Neuronal stem cell (in vitro differentiated cells): ENCODE measurements around the gene CRABP1.

ENCODE experiments used
- DNase-seq: peaks from one replicate; pipeline ENCODE4 v3.0.0-alpha.2; 2013; ENCODE audit warnings: low spot score
- H2AFZ ChIP-seq: one replicate; pipeline ENCODE4 v1.6.1; 2013; ENCODE audit warnings: mild to moderate bottlenecking, low read length, inconsistent platforms
- H2AK5ac ChIP-seq: 2 replicates; pipeline ENCODE4 v1.6.1; 2013; ENCODE audit warnings: low read depth, mild to moderate bottlenecking, inconsistent platforms, low read length, moderate library complexity, mixed read lengths
- H2BK120ac ChIP-seq: 2 replicates; pipeline ENCODE4 v1.6.1; 2013; ENCODE audit warnings: low read depth, mild to moderate bottlenecking, inconsistent platforms, low read length, moderate library complexity, mixed read lengths
- H2BK12ac ChIP-seq: one replicate; pipeline ENCODE4 v1.6.1; 2013; ENCODE audit warnings: low read length, inconsistent platforms
- H2BK15ac ChIP-seq: 2 replicates; pipeline ENCODE4 v1.6.1; 2013; ENCODE audit warnings: mild to moderate bottlenecking, low read length, inconsistent platforms, mixed read lengths
- H2BK5ac ChIP-seq: one replicate; pipeline ENCODE4 v1.6.1; 2013; ENCODE audit warnings: inconsistent platforms, mild to moderate bottlenecking, low read length, moderate library complexity
- H3K14ac ChIP-seq: one replicate; pipeline ENCODE4 v1.6.1; 2013; ENCODE audit warnings: low read length, inconsistent platforms
- H3K18ac ChIP-seq: 2 replicates; pipeline ENCODE4 v1.6.1; 2013; ENCODE audit warnings: low read length, inconsistent platforms
- H3K23ac ChIP-seq: 2 replicates; pipeline ENCODE4 v1.6.1; 2013; ENCODE audit warnings: low read depth, mild to moderate bottlenecking, mixed read lengths, low read length, inconsistent platforms; ENCODE audit not compliant: poor library complexity
- H3K27ac ChIP-seq: replicated peaks from 3 replicates; pipeline ENCODE4 v1.5.1; 2013; ENCODE audit warnings: low read length, inconsistent platforms
- H3K27me3 ChIP-seq, 3 experiments: 2 replicates each; pipeline ENCODE4 v1.6.1; 2013; ENCODE audit warnings: low read length in 3 of 3, mild to moderate bottlenecking in 2 of 3, inconsistent platforms in 1 of 3, low read depth in 1 of 3, mixed read lengths in 1 of 3, moderate library complexity in 1 of 3; ENCODE audit not compliant: control insufficient read depth in 3 of 3, insufficient read depth in 3 of 3
- H3K36me3 ChIP-seq, 2 donors: replicated peaks in 1 of 2; 2 replicates each; pipeline ENCODE4 v1.6.1; 2013; ENCODE audit warnings: low read length in 2 of 2; ENCODE audit not compliant: control insufficient read depth in 2 of 2, insufficient read depth in 2 of 2
- H3K4ac ChIP-seq: 2 replicates; pipeline ENCODE4 v1.6.1; 2013; ENCODE audit warnings: inconsistent platforms, mild to moderate bottlenecking, low read length, moderate library complexity
- H3K4me1 ChIP-seq, 2 donors: 1 replicate in 1 of 2; 2 replicates in 1 of 2; pipeline ENCODE4 v1.6.1; 2013; ENCODE audit warnings: low read length in 2 of 2, low read depth in 1 of 2; ENCODE audit not compliant: control insufficient read depth in 2 of 2, insufficient read depth in 1 of 2
- H3K4me2 ChIP-seq: one replicate; pipeline ENCODE4 v1.6.1; 2013; ENCODE audit warnings: mild to moderate bottlenecking, low read length, inconsistent platforms; ENCODE audit not compliant: insufficient read depth, poor library complexity, severe bottlenecking
- H3K4me3 ChIP-seq, 2 donors: 2 replicates each; pipeline ENCODE4 v1.5.1; 2013; ENCODE audit warnings: low read length in 2 of 2, mild to moderate bottlenecking in 2 of 2, inconsistent platforms in 1 of 2, moderate library complexity in 1 of 2
- H3K79me1 ChIP-seq: one replicate; pipeline ENCODE4 v1.6.1; 2013; ENCODE audit warnings: low read depth, mild to moderate bottlenecking, inconsistent platforms, low read length, moderate library complexity
- H3K9ac ChIP-seq: one replicate; pipeline ENCODE4 v1.6.1; 2013; ENCODE audit warnings: mild to moderate bottlenecking, low read depth, low read length, inconsistent platforms; ENCODE audit not compliant: poor library complexity
- H3K9me3 ChIP-seq, 2 donors: replicated peaks in 1 of 2; 2 replicates each; pipeline versions ENCODE3 to v1.6.1; 2013; ENCODE audit warnings: low read length in 2 of 2, mild to moderate bottlenecking in 2 of 2, inconsistent platforms in 1 of 2, low read depth in 1 of 2, mixed read lengths in 1 of 2, moderate library complexity in 1 of 2; ENCODE audit not compliant: control insufficient read depth in 2 of 2, insufficient read depth in 1 of 2
- H4K8ac ChIP-seq: one replicate; pipeline ENCODE4 v1.6.1; 2013; ENCODE audit warnings: low read depth, mild to moderate bottlenecking, inconsistent platforms, low read length, moderate library complexity
- H4K91ac ChIP-seq: one replicate; pipeline ENCODE4 v1.6.1; 2013; ENCODE audit warnings: low read length, low read depth, mild to moderate bottlenecking, inconsistent platforms; ENCODE audit not compliant: poor library complexity
- WGBS, 2 donors: extraction: QIAGEN DNeasy Blood & Tissue Kit; methylation state at CpG; one replicate each; pipeline ENCODE4 v1.1.7; 2013; ENCODE audit warnings: missing lambda C conversion rate in 2 of 2, mixed read lengths in 1 of 2; ENCODE audit not compliant: insufficient read length in 2 of 2, insufficient replicate concordance in 1 of 2; ENCODE audit errors: extremely low coverage in 2 of 2; 5-methylcytosine and 5-hydroxymethylcytosine counted together

Gene CRABP1

DNA sequence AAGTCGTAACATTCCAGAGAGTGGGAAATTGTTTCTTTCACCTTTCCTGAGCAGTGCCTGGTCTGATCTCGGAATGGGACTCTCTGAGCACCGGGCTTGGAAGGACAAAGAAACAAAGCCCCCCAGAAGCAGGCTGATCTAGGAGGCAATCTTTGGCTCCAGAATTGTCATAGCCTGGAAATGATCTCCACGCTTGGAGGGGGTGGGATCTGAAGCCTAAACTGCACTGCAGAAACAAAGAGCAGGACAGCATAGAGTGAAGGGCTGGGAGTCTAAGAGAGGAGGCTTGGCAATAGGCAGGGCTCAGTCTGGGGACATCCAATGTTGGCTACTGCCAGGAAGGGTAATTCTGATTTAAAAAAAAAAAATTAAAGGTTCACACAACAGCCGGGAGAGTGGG lies 1.9 kb downstream of the CRABP1 start:
- Histone ChIP-seq H3K4me2 (peak overlapping the region; percentile 97), H2BK15ac (no peak overlapping the region), H3K27ac (peak overlapping the region; percentile 42), H3K4me3 (peak overlapping the region; percentile 16 to 56), H2AFZ (peak overlapping the region; percentile 70), H3K18ac (no peak overlapping the region), H3K9ac (no peak overlapping the region), H3K14ac (no peak overlapping the region), H3K79me1 (peaks cover 7% of the 10 kb centered on the region), H3K27me3 (no peaks in the 10 kb centered on the region), H2AK5ac (no peak overlapping the region), H3K4ac (no peak overlapping the region), H2BK120ac (no peak overlapping the region), H3K4me1 (peaks cover 18 to 34% of the 10 kb centered on the region in 2 donors), H3K23ac (no peak overlapping the region), H3K36me3 (peaks cover 12 to 35% of the 10 kb centered on the region in 2 donors), H4K91ac (no peak overlapping the region), H2BK5ac (no peak overlapping the region), H3K9me3 (no peaks in the 10 kb centered on the region), H4K8ac (no peak overlapping the region), H2BK12ac (no peak overlapping the region)
- no peak for DNase-seq
- no CpG with 5 or more reads among the region's 5 CpGs for WGBS, 2 donors

DNA sequence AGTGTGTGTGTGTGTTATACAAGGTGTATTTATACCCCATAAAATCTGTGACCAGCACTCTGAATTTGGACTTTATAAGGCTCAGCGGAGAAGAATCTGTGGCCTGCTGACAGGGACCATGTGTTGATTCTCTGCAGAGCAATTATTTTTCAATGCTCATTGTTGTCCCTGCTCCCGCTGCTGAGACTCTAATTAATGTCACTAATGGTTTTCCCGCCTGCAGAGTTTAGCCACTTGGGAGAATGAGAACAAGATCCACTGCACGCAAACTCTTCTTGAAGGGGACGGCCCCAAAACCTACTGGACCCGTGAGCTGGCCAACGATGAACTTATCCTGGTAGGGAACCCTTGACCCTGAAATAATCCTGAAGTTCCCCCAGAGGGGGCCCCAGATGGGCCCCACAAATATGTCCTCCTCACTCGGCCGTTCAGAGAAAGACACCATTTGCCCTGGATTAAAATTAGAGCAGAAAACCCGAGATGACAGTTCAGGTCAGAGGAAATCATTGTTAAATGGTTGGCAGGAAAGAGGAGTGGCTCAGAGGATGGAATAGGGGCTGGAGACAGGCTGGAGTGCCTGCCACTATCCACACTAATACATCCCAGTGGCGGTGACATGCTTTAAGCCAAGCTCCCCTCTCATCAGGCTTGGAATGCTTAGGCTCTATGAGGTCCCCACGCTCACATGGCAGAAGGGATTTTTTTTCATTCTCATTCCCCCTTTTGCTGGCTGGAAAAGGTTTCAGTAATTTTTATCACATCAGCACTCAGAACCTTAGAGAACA lies 3.3 kb downstream of the CRABP1 start:
- H3K9me3 ChIP-seq = no peaks in the 10 kb centered on the region
- H3K4me1 ChIP-seq = peaks cover 20 to 43% of the 10 kb centered on the region in 2 donors
- no peak overlapping the region for H2BK12ac ChIP-seq
- H4K91ac ChIP-seq = no peak overlapping the region
- no peaks in the 10 kb centered on the region for H3K27me3 ChIP-seq
- no peak for DNase-seq
- peak overlapping the region; percentile 54 for H3K27ac ChIP-seq
- H3K4ac ChIP-seq = no peak overlapping the region
- no peak overlapping the region for H3K14ac ChIP-seq
- H3K4me3 ChIP-seq = no peak overlapping the region
- H3K4me2 ChIP-seq = no peak overlapping the region
- WGBS, 2 donors = no CpG with 5 or more reads among the region's 12 CpGs
- no peak overlapping the region for H2BK15ac ChIP-seq
- no peak overlapping the region for H3K23ac ChIP-seq
- H3K79me1 ChIP-seq = peaks cover 7% of the 10 kb centered on the region
- H3K18ac ChIP-seq = no peak overlapping the region
- no peak overlapping the region for H4K8ac ChIP-seq
- no peak overlapping the region for H3K9ac ChIP-seq
- no peak overlapping the region for H2AK5ac ChIP-seq
- H2BK5ac ChIP-seq = no peak overlapping the region
- H2AFZ ChIP-seq = peak overlapping the region; percentile 36
- H3K36me3 ChIP-seq = peaks cover 23 to 49% of the 10 kb centered on the region in 2 donors
- no peak overlapping the region for H2BK120ac ChIP-seq

DNA sequence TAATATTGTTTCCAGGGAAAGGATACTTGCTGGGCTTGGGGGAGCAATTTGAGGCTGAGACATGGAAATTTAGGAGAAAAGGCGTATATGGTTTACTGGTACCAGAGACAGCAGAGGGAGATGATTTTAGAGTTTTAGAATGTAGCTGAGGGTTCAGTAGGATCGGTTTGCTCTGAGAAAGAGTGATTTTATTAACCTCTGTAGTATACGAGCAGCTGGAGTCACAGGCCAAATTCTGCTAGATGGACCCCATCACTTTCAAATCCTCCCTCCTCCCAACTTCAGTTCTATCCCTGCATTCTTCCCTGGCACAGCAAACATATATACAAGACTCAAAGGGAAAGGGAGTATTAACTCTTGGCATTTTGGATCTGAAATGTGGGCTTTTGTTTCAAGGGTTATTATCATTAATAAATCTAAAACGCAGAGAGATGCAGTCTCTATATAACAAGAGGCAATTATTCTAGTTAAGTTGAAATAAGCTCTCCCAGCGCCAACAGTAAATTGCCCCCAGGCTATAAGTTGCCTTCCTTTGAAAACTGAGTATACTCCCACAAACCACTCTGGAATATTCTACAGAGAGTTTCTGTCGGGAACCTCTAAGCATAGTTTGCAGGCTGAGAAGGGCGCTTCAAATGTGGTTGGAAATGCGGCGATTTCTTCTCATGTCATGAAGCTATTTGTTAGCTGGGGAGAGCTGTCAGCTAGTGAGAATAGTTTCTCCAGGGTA lies 5.4 kb downstream of the CRABP1 start:
- Histone ChIP-seq H3K79me1 (peaks cover 7% of the 10 kb centered on the region), H3K14ac (no peak overlapping the region), H2AK5ac (no peak overlapping the region), H3K18ac (no peak overlapping the region), H3K27ac (no peak overlapping the region), H2BK12ac (no peak overlapping the region), H3K9me3 (no peaks in the 10 kb centered on the region), H2BK5ac (no peak overlapping the region), H3K4me3 (no peak overlapping the region), H3K4me2 (no peak overlapping the region), H4K8ac (no peak overlapping the region), H2AFZ (no peak overlapping the region), H3K27me3 (no peaks in the 10 kb centered on the region), H3K4me1 (peaks cover 12 to 35% of the 10 kb centered on the region in 2 donors), H3K36me3 (peaks cover 25 to 53% of the 10 kb centered on the region in 2 donors), H3K9ac (no peak overlapping the region), H2BK120ac (no peak overlapping the region), H4K91ac (no peak overlapping the region), H3K4ac (no peak overlapping the region), H2BK15ac (no peak overlapping the region), H3K23ac (no peak overlapping the region)
- DNase-seq = no peak
- no CpG with 5 or more reads among the region's 9 CpGs for WGBS, 2 donors
